ENCODE results near the gene RTL1.

The RTL1 gene

DNA sequence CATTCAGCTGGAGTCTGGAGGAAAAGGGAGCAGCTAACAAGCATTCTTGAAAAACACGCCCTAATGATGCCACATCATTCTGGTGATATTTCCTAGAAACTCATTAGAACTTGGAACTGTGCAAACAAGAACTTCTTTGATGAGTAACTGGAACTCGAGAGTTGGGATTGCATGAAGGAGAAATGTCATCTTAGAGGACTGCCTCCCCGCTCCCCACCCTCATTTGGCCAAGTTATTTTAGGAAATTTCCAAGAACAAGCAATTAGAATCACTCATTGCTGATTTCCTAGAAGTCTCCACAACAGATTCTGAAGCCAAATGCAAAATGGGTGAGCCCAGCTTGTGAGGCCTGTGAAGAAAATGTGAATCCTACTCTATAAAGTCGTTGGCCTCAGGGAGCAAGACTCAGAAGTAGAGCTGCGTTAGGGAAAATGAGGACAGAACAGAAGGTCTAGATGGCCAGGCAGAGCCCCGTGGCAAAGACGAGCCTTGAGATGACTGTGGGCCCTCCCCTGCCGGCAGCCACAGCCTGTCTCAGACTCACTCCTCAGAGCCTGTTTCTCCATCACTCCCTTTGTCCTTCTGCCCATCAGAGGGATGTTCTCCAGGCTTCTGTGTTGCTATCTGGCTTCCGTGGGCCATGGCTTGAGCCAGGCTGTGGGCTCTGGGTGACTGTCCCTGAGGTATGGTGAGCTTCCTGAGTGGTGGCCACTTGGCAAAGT lies 38.4 kb downstream of the RTL1 start:
- peak; percentile 56 for DNase-seq

DNA sequence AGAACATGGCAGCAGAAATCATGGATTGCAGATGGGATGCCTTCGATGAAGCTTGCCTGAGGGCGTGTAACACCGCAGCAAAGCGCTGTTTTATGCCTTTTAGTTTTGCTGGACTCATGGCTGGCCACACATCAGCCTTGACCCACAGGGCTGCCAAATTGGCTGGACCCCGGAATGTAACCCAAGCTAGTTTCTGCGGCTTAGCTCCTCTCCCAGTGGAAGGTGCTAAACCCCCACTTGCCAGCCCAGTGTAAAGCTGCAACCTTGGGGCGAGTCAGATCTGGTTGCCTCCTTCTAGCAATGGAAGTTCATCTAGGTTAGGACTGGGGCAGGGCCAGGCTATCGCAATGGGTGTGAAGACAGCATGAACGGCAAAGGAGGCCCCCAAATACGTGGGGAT lies 39.3 kb downstream of the RTL1 start:
- DNase-seq: no peak

DNA sequence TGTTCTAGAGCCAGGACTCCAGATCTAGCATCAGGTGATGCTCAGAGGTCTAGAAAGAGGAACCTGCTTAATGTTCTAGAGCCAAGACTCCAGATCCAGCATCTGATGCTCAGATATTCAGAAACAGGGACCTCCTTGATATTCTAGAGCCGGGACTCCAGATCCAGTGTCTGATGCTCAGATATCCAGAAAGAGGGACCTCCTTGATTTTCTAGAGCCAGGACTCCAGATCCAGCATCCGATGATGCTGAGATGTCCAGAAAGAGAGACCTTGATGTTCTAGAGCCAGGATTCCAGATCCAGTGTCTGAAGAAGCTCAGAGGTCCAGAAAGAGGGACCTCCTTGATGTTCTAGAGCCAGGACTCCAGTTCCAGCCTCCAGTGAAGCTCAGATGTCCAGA lies 40.7 kb downstream of the RTL1 start:
- no peak for DNase-seq

DNA sequence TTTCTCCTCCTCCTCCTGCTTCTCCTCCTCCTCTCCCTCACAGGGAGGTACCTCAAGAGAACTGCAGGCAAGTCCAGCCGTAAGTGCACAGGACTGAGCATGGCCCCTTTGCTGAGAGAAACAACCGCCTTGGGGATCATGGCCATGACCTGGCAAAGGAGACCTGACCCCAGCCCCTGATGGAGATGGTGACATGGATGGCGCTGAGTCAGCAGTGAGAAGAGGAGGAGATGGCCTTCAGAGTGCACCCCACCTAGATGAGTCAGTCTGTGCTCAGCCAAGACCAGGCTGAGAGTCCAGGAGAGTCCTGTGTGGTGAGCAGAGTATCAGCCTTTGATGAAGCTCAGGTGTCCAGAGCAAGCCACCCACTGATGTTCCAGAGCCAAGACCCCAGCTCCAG lies 41.2 kb downstream of the RTL1 start:
- peak; percentile 22 for DNase-seq

DNA sequence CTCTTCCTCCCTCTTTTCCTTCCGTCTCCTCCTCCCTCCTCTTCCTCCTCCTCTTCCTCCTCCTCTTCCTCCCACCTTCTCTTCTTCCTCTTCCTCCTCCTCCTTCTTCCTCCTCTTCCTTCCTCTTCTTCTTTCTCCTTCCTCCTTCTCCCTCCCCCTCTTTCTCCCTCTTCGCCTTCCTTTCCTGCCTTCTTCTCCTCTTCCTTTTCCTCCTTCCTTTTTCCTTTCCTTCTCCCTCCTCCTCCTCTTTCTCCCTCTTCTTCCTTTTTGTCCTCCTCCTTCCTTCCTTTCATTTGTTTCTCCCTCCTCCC lies 41.6 kb downstream of the RTL1 start:
- DNase-seq: no peak

DNA sequence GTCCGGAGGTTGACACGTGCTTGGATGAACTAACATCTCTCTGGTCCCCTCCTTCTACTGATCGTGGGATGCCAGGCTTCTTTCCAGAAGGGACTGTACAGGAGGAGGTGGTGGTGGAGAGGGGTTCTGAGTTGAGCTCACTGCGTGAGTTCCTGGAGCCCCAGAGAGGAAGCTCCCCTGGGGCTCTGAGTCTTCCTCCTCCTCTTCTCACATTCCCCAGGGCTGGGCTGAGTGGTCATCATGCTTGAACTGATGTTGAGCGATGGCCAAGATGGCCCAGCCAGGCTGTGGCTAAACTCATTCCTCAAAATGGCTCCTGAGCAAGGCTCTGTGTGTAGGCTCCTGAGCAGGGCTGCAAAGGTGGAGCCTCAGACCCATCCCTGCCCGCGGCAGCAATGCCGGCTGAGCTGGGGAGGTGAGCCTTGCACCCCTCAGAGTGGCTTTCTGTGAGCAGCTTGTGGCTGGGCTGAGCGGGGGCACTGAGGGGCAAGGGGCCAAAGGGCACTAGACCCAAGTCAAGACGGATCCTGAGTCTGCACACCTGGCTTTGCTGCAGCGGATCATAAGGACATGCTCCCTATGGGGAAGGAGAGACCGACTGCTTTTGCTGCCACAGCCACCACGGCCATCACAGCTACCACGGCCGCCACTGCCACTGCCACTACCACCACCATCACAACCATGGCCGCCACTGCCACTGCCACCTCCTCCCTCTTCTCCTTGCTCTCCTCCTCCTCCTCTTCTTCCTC lies 42.2 kb downstream of the RTL1 start:
- no peak for DNase-seq

DNA sequence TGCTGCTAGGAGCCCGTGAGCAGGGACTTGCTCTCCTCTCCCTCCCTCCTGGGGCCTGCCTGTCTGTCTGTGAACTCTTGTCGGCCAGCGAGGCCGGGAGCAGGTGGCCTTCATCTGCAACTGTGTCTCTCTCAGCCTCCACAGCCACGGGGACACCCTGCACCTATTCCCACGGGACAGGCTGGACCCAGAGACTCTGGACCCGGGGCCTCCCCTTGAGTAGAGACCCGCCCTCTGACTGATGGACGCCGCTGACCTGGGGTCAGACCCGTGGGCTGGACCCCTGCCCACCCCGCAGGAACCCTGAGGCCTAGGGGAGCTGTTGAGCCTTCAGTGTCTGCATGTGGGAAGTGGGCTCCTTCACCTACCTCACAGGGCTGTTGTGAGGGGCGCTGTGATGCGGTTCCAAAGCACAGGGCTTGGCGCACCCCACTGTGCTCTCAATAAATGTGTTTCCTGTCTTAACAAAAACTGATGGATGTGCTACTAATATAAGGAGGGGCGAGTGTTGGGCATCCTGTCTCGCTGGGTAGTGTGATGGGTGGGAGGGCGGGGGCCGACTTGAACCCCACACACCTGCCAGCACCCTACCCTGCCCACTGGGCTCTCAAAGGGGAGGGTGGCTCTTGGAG lies 42.9 kb downstream of the RTL1 start:
- DNase-seq: no peak

DNA sequence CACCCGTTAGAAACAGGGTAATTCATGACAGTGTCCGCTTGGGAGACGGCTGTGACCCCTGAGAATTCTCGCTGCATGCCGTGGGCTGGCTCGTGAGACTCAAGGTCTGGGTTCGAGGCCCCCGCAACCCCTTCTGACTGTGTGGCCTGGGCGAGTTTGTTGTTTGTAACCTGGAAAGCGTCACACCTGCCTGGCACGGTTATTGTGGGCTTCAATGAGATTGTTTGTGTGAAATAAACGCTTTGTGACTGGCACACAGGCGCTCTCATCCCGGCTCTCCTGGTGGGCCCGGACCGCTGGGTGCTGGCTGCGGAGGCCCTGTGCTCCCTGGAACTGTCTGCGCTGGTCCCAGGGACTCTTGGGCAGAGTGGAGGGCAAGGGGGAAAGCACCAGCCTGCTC lies 43.7 kb downstream of the RTL1 start:
- no peak for DNase-seq

DNA sequence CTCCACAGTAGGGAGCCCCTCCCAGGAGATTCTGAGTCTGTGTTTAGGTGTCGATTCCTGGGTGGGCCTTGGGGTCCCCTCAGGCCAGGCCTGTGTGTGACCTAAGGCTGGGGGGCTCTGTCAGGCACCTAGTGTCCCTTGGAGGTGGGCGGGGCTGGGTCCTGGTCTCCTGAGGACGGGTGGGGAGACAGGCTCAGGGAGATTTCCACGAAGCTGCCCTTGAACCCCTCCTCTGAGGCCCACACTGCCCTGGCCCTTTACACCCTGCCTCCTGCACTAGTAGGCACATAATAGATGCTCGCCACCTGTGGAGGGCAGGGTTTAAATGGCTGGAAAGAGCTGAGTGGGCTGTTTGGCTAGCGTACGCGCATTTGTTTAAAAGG lies 44.7 kb downstream of the RTL1 start:
- DNase-seq: no peak

DNA sequence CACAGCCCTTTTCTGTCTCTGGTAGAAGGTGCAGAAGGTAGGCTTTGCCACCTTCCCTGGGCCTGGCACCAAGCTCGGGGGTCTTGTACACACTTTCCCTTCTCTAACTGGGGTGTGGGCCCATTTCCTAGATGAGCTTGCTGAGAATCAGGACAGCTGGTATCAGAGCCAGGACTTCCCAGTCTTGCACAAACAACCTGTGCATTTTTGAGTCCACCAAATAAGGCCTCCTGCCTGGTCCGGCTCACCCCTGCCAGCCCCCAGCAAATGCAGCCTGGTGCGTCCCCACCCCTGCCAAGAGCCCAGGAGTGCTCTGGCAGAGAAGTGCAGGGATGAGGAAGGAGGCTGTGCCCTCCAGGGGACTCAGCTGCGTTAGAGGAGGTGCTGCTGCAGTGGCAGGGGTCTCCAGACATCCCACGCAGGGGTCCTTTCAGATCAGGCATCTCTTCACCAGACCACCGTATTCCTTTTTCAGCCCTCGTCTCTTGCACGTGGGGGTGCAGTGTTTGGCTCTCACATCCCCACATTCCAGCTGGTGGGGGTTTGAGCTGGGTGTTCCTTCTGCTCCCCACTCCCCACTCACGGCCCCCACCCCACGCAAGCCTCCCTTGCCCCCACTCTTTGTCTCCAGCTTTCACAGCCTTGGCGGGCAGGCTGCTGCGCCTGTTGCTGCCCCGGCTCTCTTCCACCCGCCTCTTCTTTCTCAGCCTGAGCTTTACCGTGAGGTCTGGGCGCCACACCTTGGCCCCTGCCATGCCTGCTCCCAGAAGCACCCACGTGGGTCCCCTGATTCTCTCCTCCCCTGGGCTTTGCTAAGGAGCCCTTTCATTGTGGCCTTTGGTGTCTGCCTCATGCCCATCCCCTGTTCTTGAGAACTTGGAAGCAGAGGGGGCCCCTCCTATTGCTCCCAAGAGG lies 45.3 kb downstream of the RTL1 start:
- DNase-seq: no peak

DNA sequence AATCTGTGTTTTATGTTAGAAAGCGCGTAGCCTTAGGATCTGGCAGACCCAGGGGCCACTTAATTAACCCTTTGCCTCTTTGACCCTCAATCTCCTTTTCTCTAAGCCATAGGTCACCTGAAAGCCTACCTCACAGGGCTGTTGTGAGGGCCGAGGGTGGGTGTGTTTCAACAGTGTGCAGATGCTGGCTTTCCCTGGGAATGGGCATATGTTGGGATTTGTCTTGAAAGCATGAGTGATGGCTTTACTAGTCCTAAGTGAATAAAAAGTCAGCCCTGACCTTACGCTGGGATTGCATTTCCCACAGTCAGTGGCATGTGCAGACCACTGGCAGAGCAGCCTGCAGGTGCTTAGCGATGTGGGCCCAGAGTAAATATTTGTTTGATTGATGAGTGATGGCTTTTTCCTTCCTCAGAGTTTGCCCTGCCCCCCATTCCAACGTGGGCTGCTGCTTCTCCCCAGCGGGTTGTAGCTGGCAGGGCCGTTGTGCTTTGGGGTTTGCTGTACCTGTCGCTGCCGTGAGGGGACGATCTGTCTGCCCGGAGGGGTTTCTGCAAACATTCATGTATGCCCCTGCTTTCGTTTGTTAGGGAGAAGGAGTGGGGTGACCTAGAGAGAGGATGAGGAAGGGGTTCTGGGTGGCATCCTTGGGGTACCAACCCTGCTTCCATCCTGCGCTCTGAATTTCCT lies 46.1 kb downstream of the RTL1 start:
- DNase-seq: no peak

DNA sequence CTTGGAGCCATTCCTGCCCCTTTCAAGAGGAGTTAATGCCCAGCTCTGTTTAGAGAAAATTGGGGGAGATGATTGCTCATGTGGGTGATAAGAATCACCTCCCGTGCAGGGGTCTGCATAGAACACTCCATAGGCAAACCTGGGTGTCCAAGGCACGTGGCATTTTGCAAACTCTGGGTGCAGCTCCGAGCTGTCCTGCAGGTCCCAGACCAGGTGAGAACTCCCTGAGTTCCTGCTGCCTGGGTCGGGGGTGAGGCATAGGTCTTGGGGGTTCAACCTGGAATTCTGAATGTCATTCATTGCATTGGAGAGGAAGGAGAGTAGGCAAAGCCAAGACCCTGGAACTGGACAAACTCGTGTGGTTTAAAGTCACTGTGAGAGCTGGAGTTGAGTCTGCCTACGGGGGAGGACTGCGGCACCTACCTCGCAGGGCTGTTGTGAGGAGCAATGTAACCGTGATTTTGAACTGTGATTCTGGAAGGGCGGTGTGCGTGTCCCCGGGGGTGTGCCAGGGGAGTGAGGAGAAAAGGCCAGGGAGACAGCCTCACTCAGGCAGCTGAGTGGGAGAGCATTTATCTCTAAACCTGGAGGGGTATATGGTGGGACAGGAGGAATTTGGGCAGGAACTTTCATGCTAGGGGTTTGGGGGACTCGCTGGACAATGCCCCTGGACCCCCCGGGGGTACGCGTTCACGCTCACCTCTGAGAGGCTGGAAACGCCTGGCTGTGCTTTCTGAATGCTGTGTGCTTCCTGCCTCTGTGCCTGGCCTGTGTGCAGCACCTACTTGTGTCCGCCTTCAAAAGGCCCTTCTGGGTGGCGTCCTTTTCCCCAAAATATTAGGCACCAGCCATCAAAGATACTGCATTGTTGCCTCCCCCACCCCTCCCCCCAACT lies 47.2 kb downstream of the RTL1 start:
- DNase-seq: no peak

DNA sequence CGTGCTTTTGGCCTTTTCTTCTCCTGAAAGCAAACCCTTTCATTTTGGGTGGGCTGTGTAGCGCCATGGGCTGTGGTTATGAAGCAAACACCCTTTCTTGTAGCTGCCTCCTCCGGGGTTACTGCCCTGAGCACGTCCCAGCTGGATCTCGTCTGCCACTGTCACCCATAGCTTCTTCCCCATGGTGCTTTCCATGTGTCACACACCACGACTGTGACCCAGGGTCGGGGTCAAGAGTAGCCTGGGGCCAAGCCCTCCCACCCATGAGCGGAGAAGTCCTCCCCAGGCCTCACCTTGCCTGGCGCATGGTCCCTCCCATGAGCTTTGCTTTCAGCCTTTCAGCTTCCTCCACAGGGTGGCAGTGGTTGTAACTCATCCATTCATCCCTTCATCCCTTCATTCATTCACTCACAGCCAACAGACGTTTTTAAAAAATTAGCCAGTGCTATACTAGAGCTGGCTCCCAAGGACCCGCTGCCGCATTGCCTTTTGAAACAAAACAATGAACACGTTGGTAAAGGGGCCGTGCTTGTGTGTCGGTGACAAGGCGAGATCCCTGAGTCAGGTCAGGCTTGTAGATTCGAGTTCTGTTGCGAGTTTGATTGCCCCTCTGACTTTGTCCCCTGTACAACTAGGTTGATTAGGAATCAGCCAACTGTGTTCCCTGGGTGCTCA lies 48.1 kb downstream of the RTL1 start:
- DNase-seq: no peak

DNA sequence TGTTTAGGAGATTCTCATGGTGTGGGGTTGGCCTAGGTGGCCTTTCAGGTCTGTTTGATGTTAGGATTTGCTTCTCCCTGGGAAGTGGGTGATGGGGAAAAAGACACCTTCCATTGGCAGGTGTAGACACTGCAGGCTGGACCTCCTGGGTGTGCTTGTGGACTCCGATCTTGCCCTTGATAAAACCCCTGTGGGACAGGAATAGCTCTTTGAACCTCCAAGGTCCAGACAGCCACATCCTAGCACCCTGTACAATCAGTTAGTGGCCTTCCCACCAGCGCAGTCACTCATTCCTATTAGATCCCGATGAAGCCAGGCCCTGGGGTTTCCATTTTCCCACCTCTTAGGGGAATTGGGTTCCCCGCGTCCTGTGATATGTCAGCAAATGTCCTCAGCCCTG lies 49.1 kb downstream of the RTL1 start:
- no peak for DNase-seq

DNA sequence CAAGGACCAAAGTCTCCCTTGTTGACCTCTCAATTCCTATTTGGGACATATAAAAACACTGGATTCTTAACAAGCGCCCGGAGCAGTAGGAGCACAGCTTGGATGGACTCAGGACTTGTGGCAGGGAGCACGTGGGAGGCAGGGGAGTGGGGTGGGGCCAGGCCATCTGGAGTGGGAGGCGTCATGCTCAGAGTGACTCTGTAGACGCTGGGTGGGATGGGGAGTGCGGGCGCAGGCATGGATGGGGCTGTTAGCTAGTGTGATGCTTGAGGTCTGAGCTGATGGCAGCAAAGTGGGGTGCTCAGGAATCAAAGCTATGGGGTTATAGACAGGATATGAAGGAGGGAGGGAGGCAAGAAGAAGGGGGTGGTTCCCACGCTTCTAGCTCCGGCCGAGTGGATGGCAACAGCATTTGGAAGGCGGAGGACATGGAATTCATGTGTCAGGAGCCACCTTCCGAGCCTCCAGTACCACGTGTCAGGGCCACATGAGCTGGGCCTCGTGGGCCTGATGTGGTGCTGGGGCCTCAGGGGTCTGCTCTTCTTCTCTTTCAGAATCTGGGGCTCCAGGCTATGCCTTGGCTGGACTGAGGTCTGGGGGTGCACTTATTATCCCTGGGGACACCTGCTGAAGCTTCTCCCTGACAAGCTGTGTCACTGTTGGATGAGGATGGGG lies 51.4 kb downstream of the RTL1 start:
- DNase-seq: no peak

DNA sequence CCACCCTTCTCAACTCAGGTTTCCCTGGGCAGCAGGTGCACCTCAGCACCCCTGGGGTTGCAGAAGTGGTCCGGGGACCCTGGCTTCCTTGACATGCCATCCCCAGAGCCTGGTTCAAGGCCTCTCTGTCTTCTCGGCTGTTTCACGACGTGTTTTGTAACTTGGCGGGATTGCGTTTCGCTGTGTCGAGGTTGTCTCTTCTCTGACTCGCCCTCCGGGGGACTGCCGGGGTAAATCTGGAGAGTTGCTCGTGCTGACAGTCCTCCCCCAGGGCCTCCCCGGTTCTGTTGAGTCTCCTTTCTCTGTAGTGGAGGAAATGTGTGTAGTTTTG lies 52.0 kb downstream of the RTL1 start:
- no peak for DNase-seq

DNA sequence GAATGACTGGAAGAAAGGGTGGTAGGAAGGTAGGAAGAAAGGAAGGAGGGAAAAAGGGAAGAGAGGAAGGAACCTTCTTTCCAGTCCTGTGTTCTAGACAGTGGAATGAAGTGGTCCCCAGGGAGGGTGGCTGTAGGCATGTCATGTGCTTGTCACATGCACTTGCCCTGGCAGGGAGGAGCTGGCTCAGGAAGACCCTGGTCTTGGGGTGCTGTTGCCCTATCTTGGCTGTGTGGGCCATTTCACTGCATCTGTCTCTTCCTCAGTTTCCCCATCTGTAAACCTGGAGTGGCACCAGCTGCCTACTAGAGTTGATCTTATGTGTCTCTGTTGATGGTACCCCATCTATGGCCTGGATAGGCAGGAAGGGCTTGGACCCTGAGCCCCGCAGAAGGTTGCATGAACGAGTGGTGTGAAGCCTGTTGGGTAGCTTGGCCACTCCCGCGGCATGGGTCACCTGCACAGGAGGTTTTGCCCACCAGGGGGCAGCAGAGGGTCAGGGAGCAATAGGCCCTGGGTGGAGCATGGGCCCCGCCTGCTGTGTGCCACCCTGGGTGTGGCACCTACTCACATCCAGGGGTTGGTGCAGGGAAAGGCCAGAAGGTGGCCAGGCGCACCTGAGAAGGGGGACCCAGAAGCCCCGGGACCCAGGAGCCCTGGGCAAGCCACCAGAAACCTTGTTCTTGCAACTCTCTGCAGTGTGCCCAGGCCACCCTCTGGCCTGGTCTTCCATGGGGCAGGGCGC lies 52.5 kb downstream of the RTL1 start:
- DNase-seq: peak; percentile 25

DNA sequence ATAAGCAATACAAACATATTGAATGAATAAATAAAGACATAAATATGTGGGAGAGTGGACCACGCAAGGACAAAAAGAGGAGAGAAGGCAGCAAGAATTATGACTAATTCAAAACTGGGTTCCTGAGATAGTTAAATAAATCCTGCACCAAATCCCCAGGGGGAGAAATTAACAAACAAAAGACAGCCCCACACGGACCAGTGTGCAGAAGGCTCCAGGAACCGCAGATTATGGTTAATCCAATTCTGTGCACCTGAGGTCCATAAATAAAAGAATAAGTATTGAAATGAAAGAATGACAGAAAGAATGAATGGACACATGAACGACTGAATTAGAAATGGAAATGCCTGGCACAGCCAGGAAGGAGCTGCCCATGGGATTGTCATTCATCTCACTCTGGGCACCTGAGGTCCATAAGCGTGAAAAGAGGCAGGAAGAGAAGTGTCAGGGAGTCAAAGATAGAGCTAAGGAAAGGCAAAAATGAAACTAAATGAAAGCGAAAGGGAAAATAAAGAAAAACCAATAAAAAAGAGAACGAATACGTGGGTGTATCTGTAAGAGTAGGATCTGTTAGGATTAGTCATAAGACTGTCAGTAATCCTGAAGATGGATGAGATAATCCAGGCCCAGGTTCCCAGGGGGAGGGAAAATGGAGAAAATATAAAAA lies 54.3 kb downstream of the RTL1 start:
- DNase-seq: no peak

DNA sequence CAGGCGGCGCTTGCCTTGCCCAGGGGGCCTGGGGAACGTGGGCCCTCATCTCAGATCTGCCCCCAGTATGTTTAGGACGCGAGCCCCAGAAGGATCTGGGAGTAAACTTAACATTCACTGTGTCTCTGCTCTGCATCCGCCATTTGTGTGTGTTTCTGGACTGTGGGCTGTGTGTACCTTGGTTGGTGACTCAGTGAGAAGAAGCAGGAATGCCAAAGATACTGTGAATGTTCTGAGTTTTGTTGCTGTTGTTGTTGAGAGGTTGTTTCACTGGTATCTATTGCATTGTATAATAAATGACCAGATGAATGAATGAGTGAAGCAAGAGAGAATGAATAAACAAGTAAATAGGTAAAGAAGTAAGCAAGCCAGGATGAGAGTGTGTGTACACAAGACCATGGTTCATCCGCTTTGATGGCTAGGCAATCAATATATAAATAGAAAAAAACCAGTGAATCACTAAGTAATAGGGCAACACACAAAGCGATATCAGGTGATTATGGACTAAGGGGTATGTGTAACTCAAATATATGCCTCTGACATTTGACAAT lies 57.1 kb downstream of the RTL1 start:
- DNase-seq: no peak

Data from fibroblast of skin of right biceps (primary cell).